Tibial artery (tissue), 4 donors: ENCODE measurements around the gene CPXM1.

Experiments used
- DNase-seq, 2 donors: peaks; one replicate each; pipeline ENCODE4 v3.0.0-alpha.2; 2019
- H3K27ac ChIP-seq, 2 donors: fragments of 200-600 bp; sonication (generic) in 1 of 2; 1 replicate in 1 of 2; 2 replicates in 1 of 2; pipeline ENCODE4 v1.5.1; 2018 to 2019; ENCODE audit warnings: mild to moderate bottlenecking in 1 of 2
- H3K27me3 ChIP-seq, 2 donors: fragments of 200-600 bp; sonication (generic) in 1 of 2; one replicate each; pipeline versions ENCODE4 v1.5.1 to v1.6.0; 2016 to 2019
- H3K36me3 ChIP-seq, 3 donors: fragments of 200-600 bp; sonication (generic) in 2 of 3; one replicate each; pipeline ENCODE4 v1.5.1; 2016 to 2019; ENCODE audit warnings: mild to moderate bottlenecking in 2 of 3
- H3K4me1 ChIP-seq, 4 donors: fragments of 200-600 bp; sonication (generic) in 2 of 4; 1 replicate in 3 of 4; 2 replicates in 1 of 4; pipeline ENCODE4 v1.5.1; 2016 to 2019
- H3K4me3 ChIP-seq, 2 donors: fragments of 200-600 bp; sonication (generic) in 1 of 2; 1 replicate in 1 of 2; 2 replicates in 1 of 2; pipeline ENCODE4 v1.5.1; 2018 to 2019; ENCODE audit warnings: mild to moderate bottlenecking in 2 of 2
- H3K9me3 ChIP-seq, 3 donors: fragments of 200-600 bp; sonication (generic) in 1 of 3; one replicate each; pipeline ENCODE4 v1.5.1; 2016 to 2019
- intact Hi-C: fragments of 100-400 bp; cut with DNase I; formaldehyde crosslinking; loops from one replicate; pipeline ENCODE4 v1.15.0; 2023; ENCODE audit warnings: low total_unique reads
- TF ChIP-seq, protein P1 (sequence below), 2 experiments: fragments of 200-600 bp in 1 of 2; fragments of 450-650 bp in 1 of 2; IDR thresholded peaks; one replicate each; pipeline ENCODE4 v1.5.1; 2017 to 2019; ENCODE audit warnings: antibody characterized with exemption in 2 of 2, mild to moderate bottlenecking in 1 of 2, moderate library complexity in 1 of 2

Gene CPXM1

DNA sequence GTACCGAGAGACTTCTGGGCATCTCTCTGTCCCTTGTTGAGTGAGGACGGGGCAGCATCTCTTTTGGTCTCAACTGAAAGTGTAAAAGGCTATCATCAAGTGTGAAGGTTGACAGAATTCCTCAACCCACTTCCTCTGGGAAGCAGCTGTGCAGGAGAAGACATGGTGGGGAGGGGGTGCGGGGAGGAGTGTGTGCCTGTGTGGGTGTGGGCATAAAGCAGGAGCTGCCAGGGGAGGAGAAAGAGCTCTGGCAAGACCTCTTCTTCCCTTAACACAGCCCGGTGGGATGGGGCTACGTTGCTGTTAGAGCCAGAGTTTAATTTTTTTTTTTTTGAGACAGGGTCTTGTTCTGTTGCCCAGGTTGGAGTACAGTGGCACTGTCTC lies 31.8 kb downstream of the CPXM1 start:
- intact Hi-C loops = no loop called here
- H3K27me3 ChIP-seq = peaks cover 0 to 26% of the 10 kb centered on the region in 2 donors
- TF ChIP-seq, protein P1, sequence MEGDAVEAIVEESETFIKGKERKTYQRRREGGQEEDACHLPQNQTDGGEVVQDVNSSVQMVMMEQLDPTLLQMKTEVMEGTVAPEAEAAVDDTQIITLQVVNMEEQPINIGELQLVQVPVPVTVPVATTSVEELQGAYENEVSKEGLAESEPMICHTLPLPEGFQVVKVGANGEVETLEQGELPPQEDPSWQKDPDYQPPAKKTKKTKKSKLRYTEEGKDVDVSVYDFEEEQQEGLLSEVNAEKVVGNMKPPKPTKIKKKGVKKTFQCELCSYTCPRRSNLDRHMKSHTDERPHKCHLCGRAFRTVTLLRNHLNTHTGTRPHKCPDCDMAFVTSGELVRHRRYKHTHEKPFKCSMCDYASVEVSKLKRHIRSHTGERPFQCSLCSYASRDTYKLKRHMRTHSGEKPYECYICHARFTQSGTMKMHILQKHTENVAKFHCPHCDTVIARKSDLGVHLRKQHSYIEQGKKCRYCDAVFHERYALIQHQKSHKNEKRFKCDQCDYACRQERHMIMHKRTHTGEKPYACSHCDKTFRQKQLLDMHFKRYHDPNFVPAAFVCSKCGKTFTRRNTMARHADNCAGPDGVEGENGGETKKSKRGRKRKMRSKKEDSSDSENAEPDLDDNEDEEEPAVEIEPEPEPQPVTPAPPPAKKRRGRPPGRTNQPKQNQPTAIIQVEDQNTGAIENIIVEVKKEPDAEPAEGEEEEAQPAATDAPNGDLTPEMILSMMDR (IDR thresholded peaks at IDR 0.05) = no peak
- no peaks in the 10 kb centered on the region for H3K9me3 ChIP-seq
- H3K4me3 ChIP-seq = no peak overlapping the region
- peaks cover 0 to 39% (median 31%) of the 10 kb centered on the region in 4 donors for H3K4me1 ChIP-seq
- H3K27ac ChIP-seq = no peak overlapping the region
- H3K36me3 ChIP-seq = no peaks in the 10 kb centered on the region
- DNase-seq = no peak

DNA sequence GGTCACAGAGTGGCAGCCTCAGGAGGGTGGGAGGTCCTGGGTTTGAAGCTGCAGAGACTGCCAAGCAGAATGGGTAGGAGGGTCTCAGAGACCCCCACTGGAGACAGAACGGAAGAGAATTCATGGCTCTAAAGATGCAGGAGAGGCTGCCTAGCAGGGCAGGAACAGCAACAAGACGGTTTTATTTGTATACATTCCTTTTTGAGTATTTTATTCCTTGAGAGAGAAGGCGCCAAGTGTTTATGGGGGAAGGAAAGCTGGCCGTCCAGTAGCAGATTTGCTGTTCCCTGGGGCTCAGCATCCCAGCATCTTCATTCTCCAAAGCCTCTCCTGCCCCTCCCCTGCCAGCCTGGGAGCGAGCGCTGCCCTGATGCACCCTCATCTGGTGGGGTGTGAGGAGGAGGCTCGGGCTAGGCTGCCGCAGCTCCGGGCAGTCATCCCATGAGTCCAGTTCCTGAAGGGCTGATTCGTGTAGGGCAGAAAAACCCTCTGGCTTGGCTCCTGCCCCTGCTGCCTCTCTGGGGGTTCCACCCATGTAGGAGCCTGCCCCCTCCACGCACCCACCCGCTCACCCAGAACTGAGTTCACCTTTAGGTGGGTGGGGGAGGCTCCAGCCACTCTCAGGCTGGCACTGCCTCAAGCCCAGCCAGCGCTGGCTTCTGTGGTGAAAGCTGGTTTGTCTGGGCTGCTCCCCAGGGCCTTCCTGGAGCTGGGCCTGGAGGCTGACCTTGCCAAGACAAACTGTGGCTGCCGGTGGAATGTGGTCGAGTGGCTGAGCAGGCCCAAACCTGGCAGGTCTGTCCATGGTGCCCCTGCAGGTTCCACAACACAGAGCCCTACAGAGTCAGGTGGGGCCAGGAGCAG lies 32.4 kb downstream of the CPXM1 start:
- Histone ChIP-seq H3K36me3 (no peaks in the 10 kb centered on the region), H3K4me1 (peaks cover 0 to 39% (median 31%) of the 10 kb centered on the region in 4 donors), H3K27me3 (peaks cover 0 to 31% of the 10 kb centered on the region in 2 donors), H3K4me3 (peak overlapping the region in 1 of 2 donors; percentile 37), H3K27ac (no peak overlapping the region), H3K9me3 (no peaks in the 10 kb centered on the region)
- TF ChIP-seq, protein P1 (IDR thresholded peaks at IDR 0.05) = no peak
- intact Hi-C loops = no loop called here
- peak; percentile 52 to 91 for DNase-seq

GRCh38 chr20:2763186-2763585 lies 37.2 kb downstream of the CPXM1 start:
- H3K36me3 ChIP-seq = no peaks in the 10 kb centered on the region

GRCh38 chr20:2762578-2763131 lies 37.8 kb downstream of the CPXM1 start:
- no peaks in the 10 kb centered on the region for H3K9me3 ChIP-seq
- DNase-seq = no peak
- intact Hi-C loops = no loop called here
- TF ChIP-seq, protein P1 (IDR thresholded peaks at IDR 0.05) = no peak
- H3K27ac ChIP-seq = no peak overlapping the region
- H3K4me1 ChIP-seq = peaks cover 0 to 6% (median 5%) of the 10 kb centered on the region in 4 donors
- H3K36me3 ChIP-seq = no peaks in the 10 kb centered on the region
- H3K4me3 ChIP-seq = no peak overlapping the region
- H3K27me3 ChIP-seq = peaks cover 0 to 69% of the 10 kb centered on the region in 2 donors

More at GRCh38 chr20:2763186-2763585, 37.2 kb downstream of the CPXM1 start:
- DNase-seq = no peak
- Histone ChIP-seq H3K9me3 (no peaks in the 10 kb centered on the region), H3K27me3 (peaks cover 0 to 63% of the 10 kb centered on the region in 2 donors), H3K4me3 (no peak overlapping the region), H3K27ac (no peak overlapping the region), H3K4me1 (peaks cover 0 to 11% (median 10%) of the 10 kb centered on the region in 4 donors)
- TF ChIP-seq, protein P1 (IDR thresholded peaks at IDR 0.05) = no peak
- intact Hi-C loops = no loop called here

DNA sequence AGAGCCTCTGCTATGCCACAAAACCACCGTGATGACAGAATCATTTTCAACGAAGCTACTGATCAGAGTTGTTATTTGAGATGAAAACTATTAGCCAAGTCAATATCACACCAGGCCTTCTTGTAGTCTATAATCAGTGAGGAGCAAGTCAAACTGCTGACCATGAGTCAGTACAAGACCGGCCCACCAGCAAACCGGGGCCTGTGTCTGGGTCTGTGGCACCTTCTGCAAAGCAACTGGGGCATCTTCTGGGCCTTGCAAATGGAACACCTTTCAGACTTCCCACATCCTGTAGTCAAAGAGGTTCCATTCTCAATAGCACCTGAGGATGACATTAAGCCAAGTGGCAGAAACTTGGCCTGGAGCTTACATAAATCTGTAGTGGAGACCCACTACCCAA lies 38.5 kb downstream of the CPXM1 start:
- H3K4me3 ChIP-seq = no peak overlapping the region
- intact Hi-C loops = no loop called here
- no peaks in the 10 kb centered on the region for H3K4me1 ChIP-seq
- no peaks in the 10 kb centered on the region for H3K9me3 ChIP-seq
- no peak for DNase-seq
- H3K27ac ChIP-seq = no peak overlapping the region
- H3K27me3 ChIP-seq = peaks cover 0 to 76% of the 10 kb centered on the region in 2 donors
- TF ChIP-seq, protein P1 (IDR thresholded peaks at IDR 0.05) = no peak
- no peaks in the 10 kb centered on the region for H3K36me3 ChIP-seq
